ENCODE measurements around the gene QKI. TPM values are rescaled to one million over a fixed set of nuclear protein-coding genes. Genes with fewer than 3 reads are reported as not detected.

Gene QKI
- total RNA-seq, 1 experiment from 2014 or later = 176 TPM

DNA sequence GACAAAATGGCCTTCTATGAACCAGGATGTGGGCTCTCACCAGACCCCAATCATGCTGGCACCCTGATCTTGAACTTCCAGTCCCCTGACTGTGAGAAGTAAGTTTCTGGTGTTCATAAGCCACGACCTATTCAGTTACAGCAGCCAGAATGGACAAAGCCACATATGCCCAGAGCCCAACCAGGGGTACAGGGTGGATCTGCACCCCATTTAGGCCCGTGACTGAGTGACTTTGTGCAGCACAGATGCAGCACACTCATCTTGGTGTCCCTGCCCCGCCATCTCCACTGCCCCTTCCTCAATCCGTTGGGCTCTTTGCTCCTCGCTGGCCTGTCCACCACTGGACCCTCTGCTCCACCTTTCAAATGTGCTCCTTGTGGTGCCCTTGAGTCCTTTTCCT, 205.6 kb downstream of the QKI start:
- Histone ChIP-seq H3K9me3 (ENCODE audit: control insufficient read depth, low read depth, low read length) (no peaks in the 10 kb centered on the region), H2BK12ac (ENCODE audit: insufficient read length, low read depth, low read length) (no peak overlapping the region), H2BK15ac (ENCODE audit: low read depth, low read length) (no peak overlapping the region), H3K27me3 (ENCODE audit: insufficient read depth, low read length) (no peaks in the 10 kb centered on the region), H3K79me2 (ENCODE audit: insufficient read depth, low read length) (no peaks in the 10 kb centered on the region), H2AFZ (ENCODE audit: low read length) (no peak overlapping the region), H3K18ac (ENCODE audit: insufficient read length, low read depth, low read length) (no peak overlapping the region), H4K8ac (replicated peaks; ENCODE audit: insufficient read length, low read depth, low read length) (no peak overlapping the region), H3K23ac (ENCODE audit: insufficient read length, low read depth, low read length) (no peak overlapping the region), H3K14ac (ENCODE audit: insufficient read depth, low read length) (no peak overlapping the region), H3T11ph (ENCODE audit: low read length) (no peak overlapping the region), H3K4me2 (ENCODE audit: insufficient read depth, insufficient read length, low read length) (no peak overlapping the region), H4K5ac (ENCODE audit: insufficient read length, low read depth, low read length) (no peak overlapping the region), H3K4me1 (ENCODE audit: insufficient read depth, low read length) (no peaks in the 10 kb centered on the region), H3K79me1 (ENCODE audit: insufficient read depth, low read depth, low read length, poor library complexity, severe bottlenecking) (no peaks in the 10 kb centered on the region), H3K27ac (ENCODE audit: insufficient read length, low read depth, low read length) (no peak overlapping the region), H3K23me2 (ENCODE audit: insufficient read length, low read depth, low read length, poor library complexity, severe bottlenecking) (no peaks in the 10 kb centered on the region), H2BK120ac (ENCODE audit: low read depth, low read length, poor library complexity, severe bottlenecking) (no peak overlapping the region), H4K20me1 (ENCODE audit: control insufficient read depth, insufficient read depth, insufficient read length) (no peaks in the 10 kb centered on the region), H4K91ac (ENCODE audit: insufficient read length, low read depth, low read length) (no peak overlapping the region), H3K4ac (ENCODE audit: low read depth, low read length) (no peak overlapping the region), H3K56ac (ENCODE audit: insufficient read length, low read depth, low read length) (no peak overlapping the region), H2BK20ac (ENCODE audit: low read depth, low read length, poor library complexity, severe bottlenecking) (no peak overlapping the region), H2AK5ac (ENCODE audit: insufficient read length, low read length) (no peak overlapping the region), H2BK5ac (ENCODE audit: insufficient read length, low read length) (no peak overlapping the region), H3K9ac (ENCODE audit: extremely low read depth, insufficient read length, low read length) (no peak overlapping the region)
- Mint-ChIP-seq H3K9me3 (peaks cover 2 to 4% of the 10 kb centered on the region in 2 experiments; a peak in 2 of 5 replicates), H3K36me3 (ENCODE audit: insufficient read depth in 1 of 3, low read depth in 3 of 3) (no peaks in the 10 kb centered on the region; a peak in 2 of 7 replicates), H3K4me1 (peaks cover 4% of the 10 kb centered on the region in 2 experiments; a peak in 3 of 4 replicates), H3K27ac (no peak overlapping the region), H3K27me3 (ENCODE audit: low read depth) (peaks cover 2% of the 10 kb centered on the region), H3K4me3 (no peak overlapping the region)
- DNase-seq = no peak
- WGBS (ENCODE audit: extremely low coverage, insufficient read length, low lambda C conversion rate) = no CpG with 5 or more reads among the region's 5 CpGs
- TF ChIP-seq, protein P1, sequence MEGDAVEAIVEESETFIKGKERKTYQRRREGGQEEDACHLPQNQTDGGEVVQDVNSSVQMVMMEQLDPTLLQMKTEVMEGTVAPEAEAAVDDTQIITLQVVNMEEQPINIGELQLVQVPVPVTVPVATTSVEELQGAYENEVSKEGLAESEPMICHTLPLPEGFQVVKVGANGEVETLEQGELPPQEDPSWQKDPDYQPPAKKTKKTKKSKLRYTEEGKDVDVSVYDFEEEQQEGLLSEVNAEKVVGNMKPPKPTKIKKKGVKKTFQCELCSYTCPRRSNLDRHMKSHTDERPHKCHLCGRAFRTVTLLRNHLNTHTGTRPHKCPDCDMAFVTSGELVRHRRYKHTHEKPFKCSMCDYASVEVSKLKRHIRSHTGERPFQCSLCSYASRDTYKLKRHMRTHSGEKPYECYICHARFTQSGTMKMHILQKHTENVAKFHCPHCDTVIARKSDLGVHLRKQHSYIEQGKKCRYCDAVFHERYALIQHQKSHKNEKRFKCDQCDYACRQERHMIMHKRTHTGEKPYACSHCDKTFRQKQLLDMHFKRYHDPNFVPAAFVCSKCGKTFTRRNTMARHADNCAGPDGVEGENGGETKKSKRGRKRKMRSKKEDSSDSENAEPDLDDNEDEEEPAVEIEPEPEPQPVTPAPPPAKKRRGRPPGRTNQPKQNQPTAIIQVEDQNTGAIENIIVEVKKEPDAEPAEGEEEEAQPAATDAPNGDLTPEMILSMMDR (conservative IDR thresholded peaks at IDR 0.05) = no peak
